GM10266 (cell line): ENCODE data around the gene GRPR.

Experiments
- DNase-seq: peaks from one replicate; pipeline ENCODE4 v3.0.0; 2012; ENCODE audit errors: extremely low spot score
- CTCF ChIP-seq: IDR thresholded peaks from 2 replicates; pipeline ENCODE4 v1.5.1; 2012; ENCODE audit warnings: mild to moderate bottlenecking, low read depth; ENCODE audit not compliant: control insufficient read depth, insufficient read depth; ENCODE audit errors: missing control alignments

The GRPR gene

GRCh38 chrX:16114611-16115010 lies 8.8 kb upstream of the GRPR start:
- no peak for DNase-seq
- TF ChIP-seq CTCF = no peak

GRCh38 chrX:16119353-16120220 lies 3.8 kb upstream of the GRPR start:
- no peak for TF ChIP-seq CTCF
- peak; percentile 10 for DNase-seq

DNA sequence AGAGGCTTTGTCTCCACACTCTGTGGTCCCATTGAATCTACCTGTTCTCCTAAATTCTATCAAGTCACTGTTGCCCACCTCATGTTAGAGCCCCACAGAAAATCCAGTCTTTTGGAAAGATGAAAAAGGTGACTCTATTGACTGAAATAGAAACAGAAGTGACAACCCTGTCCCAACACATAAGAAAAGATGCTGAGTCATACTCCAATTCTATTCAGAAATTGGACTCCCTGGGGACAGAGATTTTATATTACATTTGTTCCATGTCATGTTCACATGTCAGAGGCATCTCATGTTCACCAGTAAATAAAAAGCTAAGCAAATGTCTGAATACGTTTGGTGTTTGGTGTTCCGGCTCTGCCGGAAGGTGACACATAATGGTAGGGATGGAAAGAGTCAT lies 2.9 kb upstream of the GRPR start:
- no peak for DNase-seq
- TF ChIP-seq CTCF = no peak

DNA sequence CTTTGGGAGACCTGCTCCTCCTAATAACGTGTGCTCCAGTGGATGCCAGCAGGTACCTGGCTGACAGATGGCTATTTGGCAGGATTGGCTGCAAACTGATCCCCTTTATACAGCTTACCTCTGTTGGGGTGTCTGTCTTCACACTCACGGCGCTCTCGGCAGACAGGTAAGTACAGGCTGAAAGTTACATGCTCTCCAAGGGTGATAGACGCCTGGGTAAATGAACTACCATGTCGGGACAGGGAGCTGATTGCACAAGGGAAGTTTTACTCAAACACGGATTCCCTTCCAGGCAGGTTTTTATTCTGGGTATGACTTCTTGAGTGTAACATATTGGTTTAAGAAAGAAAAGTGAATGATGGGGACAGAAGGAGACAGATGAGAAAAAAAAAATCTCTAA lies 836 bp downstream of the GRPR start:
- DNase-seq = no peak
- TF ChIP-seq CTCF = no peak

DNA sequence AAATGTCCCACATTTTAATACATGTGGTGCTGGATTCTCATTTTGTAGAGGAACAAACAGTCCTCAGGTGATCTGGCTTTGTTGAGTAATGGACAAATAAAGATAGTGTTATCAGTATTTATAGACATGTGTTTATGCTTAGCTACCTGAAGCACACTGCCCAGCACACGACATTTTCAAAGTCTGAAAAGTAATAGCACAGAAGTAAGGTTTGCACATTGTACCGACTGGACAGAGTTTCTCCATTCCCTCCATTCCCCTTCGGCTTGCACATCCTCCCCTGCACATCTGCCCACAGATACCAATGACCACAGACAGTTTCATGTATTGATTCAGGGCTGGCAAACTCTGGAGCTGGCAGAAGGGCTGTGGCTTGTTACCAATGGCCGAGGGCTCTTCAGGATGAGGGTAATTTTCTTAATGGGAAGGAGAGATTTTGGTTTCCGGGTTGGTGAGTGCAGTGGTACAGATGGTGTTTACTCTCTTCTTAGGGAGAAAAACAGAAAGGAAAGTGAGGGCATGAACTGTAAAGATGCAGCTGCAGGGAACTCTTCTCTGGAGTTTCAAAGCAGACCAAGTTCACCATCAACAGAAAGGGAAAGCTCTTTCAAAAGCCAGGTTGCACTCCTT lies 2.3 kb downstream of the GRPR start:
- DNase-seq = no peak
- no peak for TF ChIP-seq CTCF

GRCh38 chrX:16130707-16131106 lies 7.3 kb downstream of the GRPR start:
- DNase-seq = no peak
- TF ChIP-seq CTCF = no peak

DNA sequence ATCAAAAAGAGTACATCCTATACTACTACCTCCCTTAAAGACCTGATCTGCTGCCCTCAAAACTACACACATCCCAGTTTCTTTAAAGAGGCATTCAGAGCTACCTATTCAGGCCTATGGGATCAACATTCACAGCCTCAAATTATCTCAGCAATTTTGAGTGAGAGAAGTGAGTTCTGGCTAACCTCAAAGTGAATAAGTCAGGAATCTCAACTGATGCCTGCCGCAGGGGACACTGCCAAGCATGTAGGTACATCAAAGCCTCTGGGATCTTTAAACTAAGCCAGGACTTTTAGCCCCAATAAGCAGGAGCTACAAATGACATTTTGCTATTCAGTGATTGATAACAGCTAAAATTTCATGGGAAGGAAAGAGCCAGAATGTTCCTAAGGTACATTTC lies 11.6 kb downstream of the GRPR start:
- TF ChIP-seq CTCF = no peak
- no peak for DNase-seq
